ENCODE results near the gene WDR90.

DNA sequence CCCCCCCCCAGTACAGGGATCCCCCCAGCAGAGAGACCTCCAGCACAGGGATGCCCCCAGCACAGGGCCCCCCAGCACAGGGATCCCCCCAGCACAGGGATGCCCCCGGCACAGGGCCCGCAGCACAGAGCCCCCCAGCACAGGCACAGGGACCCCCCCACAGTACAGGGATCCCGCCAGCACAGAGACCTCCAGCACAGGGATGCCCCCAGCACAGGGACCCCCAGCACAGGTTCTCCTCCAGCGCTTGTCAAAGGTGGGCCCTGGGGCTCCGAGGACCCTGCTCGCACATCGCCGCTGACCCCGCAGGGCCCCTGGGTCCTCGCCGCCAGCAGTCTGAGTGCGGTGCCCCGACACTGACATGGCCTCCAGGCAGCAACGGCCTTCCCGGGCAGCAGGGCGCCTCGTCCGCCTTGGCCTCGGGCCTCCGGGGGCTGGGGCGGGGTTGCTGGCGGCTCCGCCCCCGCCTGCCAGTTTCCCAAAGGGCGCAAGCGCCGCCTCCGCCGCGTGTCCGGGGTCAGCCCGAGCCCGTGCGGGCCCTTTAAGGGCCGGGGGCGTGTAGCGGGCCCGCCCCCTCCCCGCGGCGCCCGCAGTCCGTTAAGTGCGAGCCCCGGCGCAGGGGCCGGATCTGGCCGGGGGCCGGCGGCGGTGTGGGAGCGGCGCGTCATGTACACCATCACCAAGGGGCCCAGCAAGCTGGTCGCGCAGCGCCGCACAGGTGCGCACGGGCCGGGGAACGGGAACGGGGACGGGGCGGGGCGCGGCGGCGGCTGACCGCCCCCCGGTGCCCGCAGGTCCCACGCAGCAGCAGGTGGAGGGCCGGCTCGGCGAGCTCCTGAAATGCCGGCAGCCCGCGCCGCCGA lies 7.6 kb upstream of the WDR90 start, which contains the start of gene MCRIP2:
- TF ChIP-seq, protein P1, sequence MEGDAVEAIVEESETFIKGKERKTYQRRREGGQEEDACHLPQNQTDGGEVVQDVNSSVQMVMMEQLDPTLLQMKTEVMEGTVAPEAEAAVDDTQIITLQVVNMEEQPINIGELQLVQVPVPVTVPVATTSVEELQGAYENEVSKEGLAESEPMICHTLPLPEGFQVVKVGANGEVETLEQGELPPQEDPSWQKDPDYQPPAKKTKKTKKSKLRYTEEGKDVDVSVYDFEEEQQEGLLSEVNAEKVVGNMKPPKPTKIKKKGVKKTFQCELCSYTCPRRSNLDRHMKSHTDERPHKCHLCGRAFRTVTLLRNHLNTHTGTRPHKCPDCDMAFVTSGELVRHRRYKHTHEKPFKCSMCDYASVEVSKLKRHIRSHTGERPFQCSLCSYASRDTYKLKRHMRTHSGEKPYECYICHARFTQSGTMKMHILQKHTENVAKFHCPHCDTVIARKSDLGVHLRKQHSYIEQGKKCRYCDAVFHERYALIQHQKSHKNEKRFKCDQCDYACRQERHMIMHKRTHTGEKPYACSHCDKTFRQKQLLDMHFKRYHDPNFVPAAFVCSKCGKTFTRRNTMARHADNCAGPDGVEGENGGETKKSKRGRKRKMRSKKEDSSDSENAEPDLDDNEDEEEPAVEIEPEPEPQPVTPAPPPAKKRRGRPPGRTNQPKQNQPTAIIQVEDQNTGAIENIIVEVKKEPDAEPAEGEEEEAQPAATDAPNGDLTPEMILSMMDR (IDR thresholded peaks at IDR 0.05; ENCODE audit: poor library complexity, severe bottlenecking), result no peak
- no peak for TF ChIP-seq TAF1 (IDR thresholded peaks at IDR 0.05; ENCODE audit: low read depth)
- TF ChIP-seq, protein P2, sequence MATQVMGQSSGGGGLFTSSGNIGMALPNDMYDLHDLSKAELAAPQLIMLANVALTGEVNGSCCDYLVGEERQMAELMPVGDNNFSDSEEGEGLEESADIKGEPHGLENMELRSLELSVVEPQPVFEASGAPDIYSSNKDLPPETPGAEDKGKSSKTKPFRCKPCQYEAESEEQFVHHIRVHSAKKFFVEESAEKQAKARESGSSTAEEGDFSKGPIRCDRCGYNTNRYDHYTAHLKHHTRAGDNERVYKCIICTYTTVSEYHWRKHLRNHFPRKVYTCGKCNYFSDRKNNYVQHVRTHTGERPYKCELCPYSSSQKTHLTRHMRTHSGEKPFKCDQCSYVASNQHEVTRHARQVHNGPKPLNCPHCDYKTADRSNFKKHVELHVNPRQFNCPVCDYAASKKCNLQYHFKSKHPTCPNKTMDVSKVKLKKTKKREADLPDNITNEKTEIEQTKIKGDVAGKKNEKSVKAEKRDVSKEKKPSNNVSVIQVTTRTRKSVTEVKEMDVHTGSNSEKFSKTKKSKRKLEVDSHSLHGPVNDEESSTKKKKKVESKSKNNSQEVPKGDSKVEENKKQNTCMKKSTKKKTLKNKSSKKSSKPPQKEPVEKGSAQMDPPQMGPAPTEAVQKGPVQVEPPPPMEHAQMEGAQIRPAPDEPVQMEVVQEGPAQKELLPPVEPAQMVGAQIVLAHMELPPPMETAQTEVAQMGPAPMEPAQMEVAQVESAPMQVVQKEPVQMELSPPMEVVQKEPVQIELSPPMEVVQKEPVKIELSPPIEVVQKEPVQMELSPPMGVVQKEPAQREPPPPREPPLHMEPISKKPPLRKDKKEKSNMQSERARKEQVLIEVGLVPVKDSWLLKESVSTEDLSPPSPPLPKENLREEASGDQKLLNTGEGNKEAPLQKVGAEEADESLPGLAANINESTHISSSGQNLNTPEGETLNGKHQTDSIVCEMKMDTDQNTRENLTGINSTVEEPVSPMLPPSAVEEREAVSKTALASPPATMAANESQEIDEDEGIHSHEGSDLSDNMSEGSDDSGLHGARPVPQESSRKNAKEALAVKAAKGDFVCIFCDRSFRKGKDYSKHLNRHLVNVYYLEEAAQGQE (IDR thresholded peaks at IDR 0.05; ENCODE audit: borderline replicate concordance), result peak; percentile 28
- TF ChIP-seq EZH2 (IDR thresholded peaks at IDR 0.05; ENCODE audit: borderline replicate concordance, insufficient read depth, low read length, poor library complexity, severe bottlenecking), result no peak

Measured in neural cell (in vitro differentiated cells).